Activated CD4-positive, alpha-beta T cell treated with anti-CD3 and anti-CD28 coated beads, Interleukin-2, amount 50 U/mL, for 48 hours (primary cell): ENCODE data around the gene IHH.

Experiments used
- DNase-seq, 2 experiments: peaks; one replicate each; pipeline ENCODE4 v3.0.0-alpha.2; 2020

IHH gene

GRCh38 chr2:219018286-219018685 lies 42.4 kb downstream of the IHH start:
- DNase-seq = no peak

GRCh38 chr2:219017201-219017931 lies 43.4 kb downstream of the IHH start:
- no peak for DNase-seq

GRCh38 chr2:219016721-219017120 lies 44.0 kb downstream of the IHH start:
- no peak for DNase-seq

- no peak for DNase-seq
Observed at GRCh38 chr2:219010873-219011272, 49.8 kb downstream of the IHH start.

GRCh38 chr2:219010162-219010756 lies 50.5 kb downstream of the IHH start:
- DNase-seq = peak in 1 of 2 experiments; percentile 19

- DNase-seq = no peak
Observed at GRCh38 chr2:219009294-219009693, 51.4 kb downstream of the IHH start.
